ENCODE results near the gene KIF26B.

Gene KIF26B

GRCh38 chr1:245168906-245169305 is 14.1 kb downstream of the KIF26B start:
- no peak for DNase-seq (ENCODE audit: low read depth in 1 of 2, low spot score in 1 of 2)

DNA sequence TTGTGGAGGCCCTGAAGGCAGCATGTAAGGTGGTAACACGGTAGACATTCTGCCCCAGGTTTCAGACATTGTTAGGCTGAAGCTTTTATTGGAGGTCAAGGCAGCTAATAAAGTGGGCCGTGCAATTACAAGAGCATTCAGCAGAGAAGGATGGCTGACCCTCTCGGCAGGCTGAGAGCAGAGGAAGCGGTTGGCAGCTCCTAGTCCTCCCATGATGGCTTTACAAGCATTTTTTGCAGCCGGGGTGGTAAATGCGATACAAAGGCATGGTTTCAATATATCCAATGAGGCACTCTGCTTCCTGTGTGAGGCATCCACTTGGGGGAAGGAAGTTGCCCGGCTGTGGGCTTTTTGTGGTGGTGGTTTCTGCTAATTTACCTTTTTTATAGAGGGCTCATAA is 14.6 kb downstream of the KIF26B start:
- no peak for DNase-seq (ENCODE audit: low read depth in 1 of 2, low spot score in 1 of 2)

DNA sequence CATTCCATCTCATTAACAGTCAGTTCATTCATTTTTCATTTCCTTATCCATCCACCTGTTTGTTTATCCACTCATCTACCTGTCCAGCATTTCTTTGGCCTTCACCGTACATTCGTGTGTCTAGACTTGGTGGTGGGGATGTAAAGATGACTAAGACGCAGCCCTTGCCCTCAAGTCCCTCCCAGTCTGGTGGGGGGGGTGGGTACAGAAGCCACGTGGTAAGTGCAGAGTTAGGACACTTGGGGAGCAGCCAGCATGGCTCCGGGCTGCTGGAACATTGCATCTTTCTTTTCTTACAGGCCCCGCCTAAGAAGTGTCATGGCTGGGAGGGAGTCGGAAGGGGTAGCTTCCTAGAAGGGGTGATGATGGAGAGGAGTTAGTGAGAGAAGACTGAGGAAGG is 17.2 kb downstream of the KIF26B start:
- no peak for DNase-seq (ENCODE audit: low read depth in 1 of 2, low spot score in 1 of 2)

DNA sequence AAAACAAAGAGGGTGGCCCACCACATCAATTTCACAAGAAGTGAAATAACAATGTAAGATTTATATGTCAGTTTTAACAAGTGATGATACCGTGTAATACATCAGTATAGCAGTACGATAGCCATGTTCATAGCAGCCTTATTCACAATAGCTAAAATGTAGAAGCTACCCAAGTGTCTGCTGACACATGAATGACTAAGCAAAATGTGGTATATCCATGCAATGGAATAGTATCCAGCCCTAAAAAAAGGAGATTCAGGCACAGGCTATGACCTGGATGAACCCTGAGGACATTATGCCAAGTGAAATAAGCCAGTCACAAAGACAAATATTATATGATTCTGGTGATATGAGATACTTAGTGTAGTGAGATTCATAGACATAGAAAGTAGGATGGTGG is 18.0 kb downstream of the KIF26B start:
- no peak for DNase-seq (ENCODE audit: low read depth in 1 of 2, low spot score in 1 of 2)

DNA sequence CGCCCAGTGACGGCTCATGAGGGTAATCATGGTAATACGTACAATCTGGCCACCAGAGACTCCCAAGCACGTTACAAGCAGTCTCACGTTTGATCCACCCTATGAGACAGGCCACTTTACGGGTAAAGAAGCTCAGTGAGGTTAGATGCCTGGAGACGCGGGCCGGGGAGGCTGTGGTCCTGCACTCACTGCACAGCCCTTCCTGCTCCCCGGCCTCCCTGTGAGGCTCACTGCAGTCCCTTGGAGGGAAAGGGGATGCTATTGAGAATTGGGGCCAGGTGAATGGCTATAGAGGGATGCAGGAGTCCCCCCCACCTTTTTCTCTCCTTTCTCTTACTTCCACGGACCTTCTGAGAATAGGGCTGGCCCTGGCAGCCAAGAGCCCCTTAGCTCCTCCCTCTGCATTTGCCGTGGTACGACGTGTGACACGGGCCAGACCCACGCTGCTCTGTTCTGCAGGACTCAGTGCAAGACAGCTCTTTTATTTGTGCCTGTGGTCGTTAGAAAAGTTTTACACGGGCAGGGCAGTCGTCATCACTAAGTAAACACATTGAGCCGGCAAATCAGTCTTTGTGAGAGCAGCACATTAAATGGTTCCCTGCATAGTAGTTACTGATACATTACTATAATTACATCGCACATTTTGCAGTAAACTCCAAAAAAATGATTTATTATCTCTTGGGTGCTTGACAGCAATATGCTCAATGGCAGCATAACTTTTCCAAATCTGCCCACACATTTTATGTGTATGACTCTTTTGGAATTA is 18.8 kb downstream of the KIF26B start:
- DNase-seq (ENCODE audit: low read depth in 1 of 2, low spot score in 1 of 2): no peak

GRCh38 chr1:245177071-245177900 is 22.5 kb downstream of the KIF26B start:
- no peak for DNase-seq (ENCODE audit: low read depth in 1 of 2, low spot score in 1 of 2)

DNA sequence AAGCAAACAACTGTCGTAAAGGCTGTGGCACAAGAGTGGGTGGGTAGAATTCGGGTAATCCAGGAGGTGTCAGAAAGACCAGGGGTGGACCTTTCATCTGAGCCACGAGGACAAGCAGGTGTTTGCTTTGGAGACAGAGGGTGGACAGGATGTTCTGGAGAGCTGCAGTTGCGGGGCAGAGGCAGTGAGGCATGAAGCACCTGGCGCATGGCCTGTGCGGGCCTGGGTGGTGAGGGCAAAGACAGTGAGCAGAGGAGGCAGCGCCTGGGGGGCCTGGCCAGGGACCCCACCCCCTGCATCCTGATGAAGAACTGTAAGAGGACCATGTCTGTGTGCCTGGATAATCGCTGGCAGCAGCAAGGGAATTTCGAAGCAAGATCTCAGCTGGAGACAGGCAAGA is 24.9 kb downstream of the KIF26B start:
- no peak for DNase-seq (ENCODE audit: low read depth in 1 of 2, low spot score in 1 of 2)

GRCh38 chr1:245180496-245181157 is 25.8 kb downstream of the KIF26B start:
- no peak for DNase-seq (ENCODE audit: low read depth in 1 of 2, low spot score in 1 of 2)

GRCh38 chr1:245181158-245181517 is 26.4 kb downstream of the KIF26B start:
- DNase-seq (ENCODE audit: low read depth in 1 of 2, low spot score in 1 of 2): no peak

DNA sequence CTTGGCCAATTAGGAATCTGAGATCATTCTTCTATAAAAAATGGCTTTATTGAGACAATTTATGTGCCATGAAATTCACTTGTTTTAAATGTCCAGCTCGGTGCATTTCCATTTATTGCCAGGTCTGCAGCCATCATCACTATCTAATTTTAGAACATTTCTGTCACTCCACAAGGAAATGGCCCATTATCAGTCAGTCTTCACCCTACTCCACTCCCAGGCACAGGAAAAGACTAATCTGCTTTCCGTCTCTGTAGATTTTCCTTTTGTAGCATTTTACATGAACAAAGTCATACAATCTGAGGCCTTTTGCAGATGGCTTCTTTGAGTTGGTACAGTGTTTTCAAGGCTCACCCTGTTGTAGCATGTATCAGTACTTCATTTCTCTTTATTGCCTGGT is 27.2 kb downstream of the KIF26B start:
- no peak for DNase-seq (ENCODE audit: low read depth in 1 of 2, low spot score in 1 of 2)

DNA sequence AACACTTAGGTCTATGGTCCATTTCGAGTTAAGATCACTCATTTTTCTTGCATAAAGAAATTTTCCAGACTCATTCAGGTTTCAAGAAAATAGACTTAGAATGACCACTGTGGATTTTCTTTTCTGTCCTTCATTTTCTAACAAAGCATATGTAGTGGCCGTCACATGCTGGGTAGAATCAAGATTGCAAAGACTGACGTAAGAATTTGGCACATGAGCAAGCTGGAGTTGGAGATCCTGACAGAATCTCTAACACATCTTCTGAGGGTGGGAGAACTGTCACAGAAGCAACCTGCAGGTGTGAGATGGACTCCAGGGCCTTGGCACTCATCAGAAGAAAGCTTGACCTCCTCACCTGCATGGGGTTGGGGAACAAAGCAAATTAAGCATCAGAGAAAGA is 28.6 kb downstream of the KIF26B start:
- no peak for DNase-seq (ENCODE audit: low read depth in 1 of 2, low spot score in 1 of 2)

DNA sequence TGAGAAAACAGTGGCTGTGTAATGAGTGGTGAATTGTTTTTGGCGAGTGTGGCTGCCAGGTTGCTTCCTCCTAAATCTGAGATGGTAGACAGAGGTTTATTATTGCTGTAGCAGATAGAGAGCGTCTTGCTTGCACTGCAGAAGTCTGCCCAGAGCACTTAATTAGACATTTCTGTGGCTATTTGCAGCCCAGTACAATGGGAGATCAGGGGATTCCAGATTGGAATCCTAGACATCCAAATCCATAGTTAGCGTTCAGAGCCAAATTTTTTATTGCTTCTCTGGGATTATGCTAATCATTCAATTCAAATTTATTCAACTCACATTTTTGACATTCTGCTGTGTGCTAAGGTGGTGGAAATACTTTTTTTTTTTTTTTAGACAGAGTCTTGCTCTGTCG is 30.0 kb downstream of the KIF26B start:
- no peak for DNase-seq (ENCODE audit: low read depth in 1 of 2, low spot score in 1 of 2)

DNA sequence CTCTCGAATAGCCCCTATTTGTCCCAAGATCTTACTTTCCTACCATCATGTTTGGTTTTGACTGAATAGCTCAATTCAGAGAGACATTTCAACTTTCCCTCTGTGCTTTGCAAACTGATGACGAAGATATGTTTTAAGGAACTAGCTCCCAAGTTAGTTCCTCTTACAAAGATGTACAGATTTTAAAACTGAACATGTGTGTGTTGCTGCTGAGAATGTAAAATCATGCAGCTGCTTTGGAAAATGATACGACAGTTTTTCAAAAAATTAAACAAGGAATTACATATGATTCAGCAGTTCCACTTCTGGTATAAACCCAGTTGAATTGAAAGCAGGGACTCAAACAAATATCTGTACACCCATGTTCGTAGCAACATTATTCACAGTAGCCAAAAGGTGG is 33.6 kb downstream of the KIF26B start:
- no peak for DNase-seq (ENCODE audit: low read depth in 1 of 2, low spot score in 1 of 2)

DNA sequence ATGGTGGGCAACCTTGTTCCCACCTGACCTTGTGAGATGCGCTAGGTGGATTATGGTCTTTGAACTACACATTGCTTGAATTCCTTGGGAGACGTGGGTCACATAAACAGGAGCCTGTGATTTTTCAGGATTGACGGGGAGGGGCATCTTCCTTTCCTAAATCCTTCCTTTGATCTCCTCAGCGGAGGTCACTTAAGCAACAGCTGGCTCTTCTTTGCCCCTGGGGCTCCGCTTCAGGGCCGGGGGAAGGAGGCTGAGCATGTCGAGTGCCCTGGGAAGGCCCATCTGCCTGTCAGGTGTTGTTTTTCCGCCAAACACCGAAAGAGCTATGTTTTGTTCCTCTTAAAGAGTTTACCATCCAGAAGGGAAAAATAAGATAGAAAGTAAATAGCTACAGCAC is 40.6 kb downstream of the KIF26B start:
- DNase-seq (ENCODE audit: low read depth in 1 of 2, low spot score in 1 of 2): no peak

- no peak for DNase-seq (ENCODE audit: low read depth in 1 of 2, low spot score in 1 of 2)
Observed at GRCh38 chr1:245197121-245197520, 42.3 kb downstream of the KIF26B start.

DNA sequence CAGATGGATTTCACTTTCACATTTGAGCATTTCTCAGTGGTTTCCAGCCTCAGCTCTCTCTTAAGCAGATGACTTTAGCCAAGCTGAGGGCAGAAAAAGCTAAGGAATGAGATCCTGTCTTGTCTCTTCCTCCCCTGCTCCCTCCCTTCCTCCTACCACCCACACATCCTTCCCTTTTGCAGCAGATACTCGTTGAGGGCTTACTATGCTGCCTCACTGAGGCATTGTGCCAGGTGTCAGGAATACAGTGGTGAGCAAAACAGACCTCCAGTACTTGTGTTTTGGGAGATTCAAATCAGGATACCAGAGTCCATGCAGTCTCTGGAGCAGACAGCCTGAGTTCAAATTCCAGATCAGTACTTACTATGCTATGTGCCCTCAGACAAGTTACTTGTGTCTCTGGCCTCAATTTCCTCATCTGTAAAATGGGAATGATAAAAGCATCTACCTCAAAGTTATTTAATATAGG is 43.2 kb downstream of the KIF26B start:
- DNase-seq (ENCODE audit: low read depth in 1 of 2, low spot score in 1 of 2): no peak

GRCh38 chr1:245198748-245199516 is 44.1 kb downstream of the KIF26B start:
- no peak for DNase-seq (ENCODE audit: low read depth in 1 of 2, low spot score in 1 of 2)

GRCh38 chr1:245200146-245200545 is 45.4 kb downstream of the KIF26B start:
- no peak for DNase-seq (ENCODE audit: low read depth in 1 of 2, low spot score in 1 of 2)

DNA sequence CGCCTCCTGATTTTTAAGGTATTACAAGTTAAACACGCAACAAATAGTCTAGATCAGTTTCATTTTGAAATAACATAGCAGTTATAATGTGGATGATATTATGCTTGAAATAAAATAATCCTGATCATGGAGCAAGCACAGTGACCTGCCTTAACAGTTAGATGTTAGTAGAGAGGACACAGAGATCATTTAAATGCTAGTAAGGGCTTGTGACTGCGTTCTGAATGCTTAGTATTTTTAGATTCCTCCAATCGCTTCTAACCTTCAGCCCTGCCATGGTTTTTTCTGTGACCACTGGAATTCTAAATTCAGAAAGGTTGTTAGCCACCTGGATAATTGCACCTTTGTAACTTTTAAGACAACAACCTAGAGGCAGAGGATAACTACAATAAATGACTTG is 46.4 kb downstream of the KIF26B start:
- DNase-seq (ENCODE audit: low read depth in 1 of 2, low spot score in 1 of 2): no peak

DNA sequence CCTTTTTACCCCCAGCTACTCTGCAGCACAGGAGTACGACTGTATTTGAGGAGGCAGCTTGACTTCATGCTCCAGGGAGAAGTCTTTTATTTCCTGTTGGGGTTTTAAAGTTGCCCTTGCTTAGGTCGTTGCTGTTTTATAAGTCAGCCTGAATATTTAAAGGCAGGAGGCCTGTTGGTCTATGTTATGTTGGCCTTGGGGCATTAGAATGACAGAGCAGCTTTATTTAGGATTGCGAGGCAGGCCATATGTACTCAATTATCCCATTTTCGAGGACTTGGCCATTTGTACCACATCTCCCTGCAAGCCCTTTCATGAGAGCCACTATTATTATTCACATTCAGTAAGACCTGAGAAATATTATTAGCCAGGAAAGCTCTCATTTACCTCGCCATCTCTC is 47.0 kb downstream of the KIF26B start:
- no peak for DNase-seq (ENCODE audit: low read depth in 1 of 2, low spot score in 1 of 2)

DNA sequence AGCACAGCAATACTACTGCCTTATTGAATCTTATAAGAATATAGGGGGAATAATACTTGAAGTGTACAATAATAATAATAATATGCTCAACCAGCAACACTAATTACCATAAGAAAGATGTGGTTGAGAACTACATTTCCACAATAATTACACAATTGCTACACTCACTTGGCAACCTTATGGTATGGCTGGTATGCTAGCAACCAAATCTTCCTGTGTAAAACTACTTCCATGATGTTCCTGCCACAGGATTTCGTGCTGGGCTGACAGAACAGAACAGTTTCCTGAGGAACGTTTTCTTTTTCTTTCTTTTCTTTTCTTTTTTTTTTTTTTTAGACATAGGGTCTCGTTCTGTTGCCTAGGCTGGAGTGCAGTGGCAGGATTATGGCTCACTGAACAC is 50.6 kb downstream of the KIF26B start:
- DNase-seq (ENCODE audit: low read depth in 1 of 2, low spot score in 1 of 2): no peak

Measured in stimulated activated CD4-positive, alpha-beta T cell treated with anti-CD3 and anti-CD28 coated beads, Interleukin-15, amount 100 ng/mL, for 1 hour (primary cell).